ENCODE measurements around the gene TRIM73.
"Not testable (repeated sequence)": the region's sequence is repeated elsewhere in the genome, so short reads cannot be mapped to it uniquely, and the experiment has no call there.

The TRIM73 gene

GRCh38 chr7:75415428-75415817, 20.0 kb downstream of the TRIM73 start:
- DNase-seq (ENCODE audit: low spot score); FAIRE-seq: not testable (repeated sequence)

GRCh38 chr7:75415829-75416373, 20.5 kb downstream of the TRIM73 start:
- FAIRE-seq: not testable (repeated sequence)

GRCh38 chr7:75416787-75417186, 21.4 kb downstream of the TRIM73 start:
- not testable (repeated sequence) for FAIRE-seq; DNase-seq (ENCODE audit: low spot score)

More at GRCh38 chr7:75415829-75416373, 20.5 kb downstream of the TRIM73 start:
- DNase-seq (ENCODE audit: low spot score): not testable (repeated sequence)

GRCh38 chr7:75418292-75418858, 22.9 kb downstream of the TRIM73 start:
- FAIRE-seq; DNase-seq (ENCODE audit: low spot score): not testable (repeated sequence)

GRCh38 chr7:75419210-75419609, 23.8 kb downstream of the TRIM73 start:
- not testable (repeated sequence) for DNase-seq (ENCODE audit: low spot score); FAIRE-seq

- not testable (repeated sequence) for DNase-seq (ENCODE audit: low spot score); FAIRE-seq
Measured at GRCh38 chr7:75419693-75420092, 24.3 kb downstream of the TRIM73 start.

- not testable (repeated sequence) for FAIRE-seq; DNase-seq (ENCODE audit: low spot score)
Measured at GRCh38 chr7:75420152-75420551, 24.7 kb downstream of the TRIM73 start.

- not testable (repeated sequence) for FAIRE-seq; DNase-seq (ENCODE audit: low spot score)
Measured at GRCh38 chr7:75421798-75422710, 26.6 kb downstream of the TRIM73 start.

GRCh38 chr7:75423481-75423880, 28.1 kb downstream of the TRIM73 start:
- FAIRE-seq; DNase-seq (ENCODE audit: low spot score): not testable (repeated sequence)

- FAIRE-seq; DNase-seq (ENCODE audit: low spot score): not testable (repeated sequence)
Measured at GRCh38 chr7:75439000-75439399, 43.6 kb downstream of the TRIM73 start.

GRCh38 chr7:75442101-75442464, 46.7 kb downstream of the TRIM73 start:
- DNase-seq (ENCODE audit: low spot score); FAIRE-seq: not testable (repeated sequence)

GRCh38 chr7:75442465-75443111, 47.2 kb downstream of the TRIM73 start:
- FAIRE-seq; DNase-seq (ENCODE audit: low spot score): not testable (repeated sequence)

- DNase-seq (ENCODE audit: low spot score); FAIRE-seq: not testable (repeated sequence)
Measured at GRCh38 chr7:75449946-75450345, 54.5 kb downstream of the TRIM73 start.

- FAIRE-seq: peak; percentile 82
- DNase-seq (ENCODE audit: low spot score): not testable (repeated sequence)
Measured at GRCh38 chr7:75452494-75452955, 57.1 kb downstream of the TRIM73 start.
